Heart left ventricle (tissue), 16 donors: ENCODE data around the gene CRABP1. TPM values are rescaled to one million over a fixed set of nuclear protein-coding genes. Genes with fewer than 3 reads are reported as not detected.

Experiments
- ATAC-seq, 4 donors: fragments of 200-7000 bp; cut with Tn5 transposase; one replicate each; pipeline ENCODE4 v1.9.1; 2020 to 2022; ENCODE audit warnings: moderate library complexity in 4 of 4, mild to moderate bottlenecking in 3 of 4, moderate number of reproducible peaks in 1 of 4
- DNase-seq, 5 donors: peaks; one replicate each; pipeline ENCODE4 v3.0.0-alpha.2; 2020
- H3K27ac ChIP-seq, 12 donors: fragments of 200-600 bp; sonication (generic) in 4 of 12; one replicate each; pipeline versions ENCODE4 v1.5.0 to v1.8.0; 2016 to 2022; ENCODE audit warnings: mild to moderate bottlenecking in 2 of 12
- H3K27me3 ChIP-seq, 9 donors: fragments of 200-600 bp; sonication (generic) in 2 of 9; one replicate each; pipeline versions ENCODE4 v1.5.1 to v1.8.0; 2016 to 2022; ENCODE audit warnings: mild to moderate bottlenecking in 3 of 9
- H3K36me3 ChIP-seq, 9 donors: fragments of 200-600 bp; sonication (generic) in 2 of 9; one replicate each; pipeline versions ENCODE4 v1.5.0 to v1.8.0; 2018 to 2022; ENCODE audit warnings: mild to moderate bottlenecking in 2 of 9
- H3K4me1 ChIP-seq, 12 donors: fragments of 200-600 bp; sonication (generic) in 4 of 12; one replicate each; pipeline versions ENCODE4 v1.5.0 to v1.8.0; 2016 to 2022; ENCODE audit warnings: mild to moderate bottlenecking in 3 of 12
- H3K4me3 ChIP-seq, 12 donors: fragments of 200-600 bp; sonication (generic) in 4 of 12; one replicate each; pipeline versions ENCODE4 v1.5.0 to v1.8.0; 2017 to 2022; ENCODE audit warnings: mild to moderate bottlenecking in 9 of 12, moderate library complexity in 4 of 12
- H3K9me3 ChIP-seq, 12 donors: fragments of 200-600 bp; sonication (generic) in 4 of 12; one replicate each; pipeline versions ENCODE4 v1.5.0 to v1.8.0; 2016 to 2022; ENCODE audit warnings: mild to moderate bottlenecking in 1 of 12
- POLR2A ChIP-seq, 2 donors: fragments of 450-650 bp; IDR thresholded peaks; one replicate each; pipeline ENCODE4 v1.6.1; 2017; ENCODE audit warnings: antibody characterized with exemption in 2 of 2, mild to moderate bottlenecking in 2 of 2, moderate library complexity in 2 of 2
- WGBS, 4 donors: extraction: QIAGEN DNeasy Blood & Tissue Kit in 2 of 4; methylation state at CpG; one replicate each; pipeline versions ENCODE4 v1.1.5 to v1.1.7; 2013 to 2018; 5-methylcytosine and 5-hydroxymethylcytosine counted together
- intact Hi-C, 10 donors: fragments of 100-400 bp; cut with DNase I; formaldehyde crosslinking; loops; one replicate each; pipeline versions ENCODE4 v1.11.1 to v1.14.2; 2022
- polyA plus RNA-seq, 2 donors: library from polyadenylated mRNA; stranded (reverse); fragments of 200-250 nt; gene quantifications; one replicate each; pipeline ENCODE4 v1.2.3, GENCODE V29; 2013
- total RNA-seq, 9 donors: library from RNA; depleted of rRNA in 2 of 9; stranded (reverse); fragments of >200 nt in 2 of 9; fragmentation: NEBNext Ultra II Directional in 3 of 9; extraction: Animal tissue kit (Norgen Biotek cat#: 25700) in 3 of 9; gene quantifications; one replicate each; pipeline versions ENCODE4 v1.1.0 to v1.2.4, GENCODE V29; 2016 to 2023
- TF ChIP-seq, protein P1 (sequence below), 12 donors: fragments of 200-600 bp; sonication (generic) in 4 of 12; IDR thresholded peaks; one replicate each; pipeline versions ENCODE4 v1.5.0 to v1.8.0; 2018 to 2022; ENCODE audit warnings: antibody characterized with exemption in 12 of 12, mild to moderate bottlenecking in 5 of 12
- donor health status: ischemic (EF 13 %, LVEDD 7.1; RV severe dilation, severe dysfunction).
- donor health status: healthy with polysubstance abuse.
- donor health status: DM: no; HTN: yes; CAD: no.
- donor health status: DM: no; HTN: no; CAD: no.
- donor health status: ischemic (EF 25% LVEDD 6.9; RV normal size, moderate dysfunction).
- donor health status: ischemic (EF 25% LVEDD 5.7; RV mildly dilated, moderate dysfunction).
- donor health status: healthy.
- donor health status: DM: yes; HTN: yes; CAD: no.
- donor health status: ischemic (EF 35%, LVEDD 5.7; RV mildly dilated, moderate dysfunction).
- donor health status: nonischemic (EF 11% LVEDD 7.7; RV severe dilation, severe dysfunction).
- donor health status: DM: yes; HTN: yes; CAD: no.
- donor health status: PGD.
- donor health status: ischemic (EF 29% LVEDD 5.4; RV normal size, mild dysfunction).
- donor health status: nonischemic (EF 23%, LVEDD 6.1; RV moderate dilation, normal function).

CRABP1 gene
- total and polyA plus RNA-seq, 11 donors = 0.46 TPM; not detected in 10

DNA sequence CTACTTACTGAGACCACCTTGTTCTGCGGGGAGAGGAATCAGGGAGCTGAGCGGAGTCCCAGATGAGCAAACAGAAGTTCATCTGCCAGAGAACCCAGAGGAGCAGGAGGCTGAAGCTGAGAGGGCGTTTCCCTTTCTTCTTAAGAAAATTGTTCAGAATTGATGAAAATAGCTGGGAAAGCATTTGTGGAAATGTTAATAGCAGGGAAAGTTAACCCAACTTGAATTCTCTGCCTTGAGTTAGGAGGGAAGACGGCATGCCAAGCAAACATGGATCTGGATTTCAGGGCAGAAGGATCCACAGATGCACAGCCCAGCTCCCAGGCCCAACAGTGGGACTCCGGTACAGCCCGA, 23.2 kb downstream of the CRABP1 start:
- Histone ChIP-seq H3K27ac (no peak overlapping the region), H3K27me3 (no peaks in the 10 kb centered on the region), H3K9me3 (no peaks in the 10 kb centered on the region), H3K4me3 (no peak overlapping the region), H3K4me1 (peaks cover 0 to 7% (median 0%) of the 10 kb centered on the region in 12 donors), H3K36me3 (no peaks in the 10 kb centered on the region)
- intact Hi-C loops = no loop called here
- DNase-seq = no peak
- no peak for ATAC-seq
- TF ChIP-seq, protein P1, sequence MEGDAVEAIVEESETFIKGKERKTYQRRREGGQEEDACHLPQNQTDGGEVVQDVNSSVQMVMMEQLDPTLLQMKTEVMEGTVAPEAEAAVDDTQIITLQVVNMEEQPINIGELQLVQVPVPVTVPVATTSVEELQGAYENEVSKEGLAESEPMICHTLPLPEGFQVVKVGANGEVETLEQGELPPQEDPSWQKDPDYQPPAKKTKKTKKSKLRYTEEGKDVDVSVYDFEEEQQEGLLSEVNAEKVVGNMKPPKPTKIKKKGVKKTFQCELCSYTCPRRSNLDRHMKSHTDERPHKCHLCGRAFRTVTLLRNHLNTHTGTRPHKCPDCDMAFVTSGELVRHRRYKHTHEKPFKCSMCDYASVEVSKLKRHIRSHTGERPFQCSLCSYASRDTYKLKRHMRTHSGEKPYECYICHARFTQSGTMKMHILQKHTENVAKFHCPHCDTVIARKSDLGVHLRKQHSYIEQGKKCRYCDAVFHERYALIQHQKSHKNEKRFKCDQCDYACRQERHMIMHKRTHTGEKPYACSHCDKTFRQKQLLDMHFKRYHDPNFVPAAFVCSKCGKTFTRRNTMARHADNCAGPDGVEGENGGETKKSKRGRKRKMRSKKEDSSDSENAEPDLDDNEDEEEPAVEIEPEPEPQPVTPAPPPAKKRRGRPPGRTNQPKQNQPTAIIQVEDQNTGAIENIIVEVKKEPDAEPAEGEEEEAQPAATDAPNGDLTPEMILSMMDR (IDR thresholded peaks at IDR 0.05) = no peak
- no peak for TF ChIP-seq POLR2A (IDR thresholded peaks at IDR 0.05)
- 86 to 94% (median 89%) methylated on average over 6 of the region's 6 CpGs for WGBS, 4 donors

DNA sequence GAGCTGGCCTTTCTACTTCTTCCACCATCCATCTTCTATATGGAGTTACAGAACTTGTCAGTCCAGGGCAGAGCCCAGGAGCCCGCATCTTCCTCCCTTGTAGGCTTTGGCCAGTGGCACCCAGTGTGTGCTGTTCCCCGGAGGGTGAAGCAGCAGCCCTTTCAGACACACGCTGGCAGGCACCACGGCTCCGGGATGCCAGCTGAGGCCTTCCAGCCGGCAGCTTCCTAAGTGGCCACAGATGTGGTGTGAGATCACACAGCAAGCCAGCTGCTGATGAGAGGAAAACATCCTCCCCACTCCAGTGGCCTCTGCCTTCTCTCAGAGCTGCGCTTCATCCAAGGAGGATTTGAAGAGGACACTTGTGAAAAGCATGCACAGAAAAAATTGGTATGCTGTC, 24.1 kb downstream of the CRABP1 start:
- H3K4me1 ChIP-seq = peaks cover 0 to 7% (median 0%) of the 10 kb centered on the region in 12 donors
- H3K9me3 ChIP-seq = no peaks in the 10 kb centered on the region
- WGBS, 4 donors = 38 to 60% (median 51%) methylated on average over 7 of the region's 7 CpGs
- no peaks in the 10 kb centered on the region for H3K27me3 ChIP-seq
- intact Hi-C loops = no loop called here
- no peak for ATAC-seq
- no peak overlapping the region for H3K4me3 ChIP-seq
- DNase-seq = peak in 1 of 5 donors; percentile 47
- no peak overlapping the region for H3K27ac ChIP-seq
- no peaks in the 10 kb centered on the region for H3K36me3 ChIP-seq
- TF ChIP-seq, protein P1 (IDR thresholded peaks at IDR 0.05) = no peak
- no peak for TF ChIP-seq POLR2A (IDR thresholded peaks at IDR 0.05)

DNA sequence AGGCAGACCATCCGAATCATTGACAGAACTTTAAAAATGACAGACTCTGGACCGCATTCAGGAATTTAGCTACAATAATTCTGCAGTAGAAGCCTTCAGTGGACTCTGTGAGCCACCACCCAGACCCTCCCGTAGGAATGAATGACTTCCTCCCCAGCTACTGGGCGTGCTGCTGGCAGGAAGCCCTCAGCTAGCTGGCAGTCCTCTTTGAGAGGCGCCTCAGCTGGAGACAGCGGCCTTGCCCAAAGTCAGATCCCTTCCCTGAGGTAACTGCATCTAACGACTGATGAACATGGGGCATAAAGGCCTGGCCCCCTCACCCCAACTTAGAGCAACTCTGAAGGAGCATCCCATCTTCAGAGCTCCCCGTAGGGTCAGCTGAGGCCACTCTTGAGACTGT, 25.8 kb downstream of the CRABP1 start:
- WGBS, 4 donors = 23 to 38% (median 34%) methylated on average over 4 to 8 of the region's 8 CpGs
- Histone ChIP-seq H3K9me3 (no peaks in the 10 kb centered on the region), H3K4me1 (peaks cover 0 to 10% (median 0%) of the 10 kb centered on the region in 12 donors), H3K36me3 (no peaks in the 10 kb centered on the region), H3K27ac (no peak overlapping the region), H3K4me3 (no peak overlapping the region), H3K27me3 (no peaks in the 10 kb centered on the region)
- TF ChIP-seq, protein P1 (IDR thresholded peaks at IDR 0.05) = no peak
- TF ChIP-seq POLR2A (IDR thresholded peaks at IDR 0.05) = no peak
- ATAC-seq (peak in 3 of 4 donors; percentile 35 to 57 (median 36)), DNase-seq (peak in 2 of 5 donors; percentile 36 to 47)
- intact Hi-C loops = no loop called here

DNA sequence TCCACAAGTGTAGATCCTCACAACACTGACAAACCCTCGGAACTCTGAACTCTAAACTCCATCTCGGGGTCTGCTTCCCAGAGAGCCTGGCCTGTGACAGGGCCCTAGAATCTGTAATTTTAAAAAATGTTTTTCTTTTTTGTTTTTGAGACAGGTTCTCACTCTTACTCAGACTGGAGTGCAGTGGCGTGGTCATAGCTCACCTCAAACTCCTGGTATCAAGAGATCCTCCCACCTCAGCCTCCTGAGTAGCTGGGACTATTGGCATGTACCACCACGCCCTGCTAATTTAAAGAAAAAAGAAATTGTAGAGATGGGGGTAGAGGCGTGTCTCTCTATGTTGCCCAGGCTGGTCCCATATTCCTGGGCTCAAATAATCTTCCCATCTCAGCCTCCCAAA, 26.2 kb downstream of the CRABP1 start:
- WGBS, 4 donors = 90 to 99% (median 94%) methylated on average over 5 of the region's 5 CpGs
- Histone ChIP-seq H3K36me3 (no peaks in the 10 kb centered on the region), H3K27ac (no peak overlapping the region), H3K9me3 (no peaks in the 10 kb centered on the region), H3K4me1 (peaks cover 0 to 10% (median 0%) of the 10 kb centered on the region in 12 donors), H3K27me3 (no peaks in the 10 kb centered on the region), H3K4me3 (no peak overlapping the region)
- TF ChIP-seq POLR2A (IDR thresholded peaks at IDR 0.05) = no peak
- TF ChIP-seq, protein P1 (IDR thresholded peaks at IDR 0.05) = no peak
- intact Hi-C loops = no loop called here
- ATAC-seq (no peak), DNase-seq (no peak)
